Activated CD4-positive, alpha-beta T cell treated with anti-CD3 and anti-CD28 coated beads for 48 hours (primary cell): Measurements from ENCODE around the gene MPZ.
A peak's percentile ranks its signal among the peaks of the same experiment; 100 is the strongest.
"Not testable (repeated sequence)": the region's sequence is repeated elsewhere in the genome, so short reads cannot be mapped to it uniquely, and the experiment has no call there.

Experiments used
- DNase-seq: peaks from one replicate; pipeline ENCODE4 v3.0.0-alpha.2; 2020

MPZ gene

GRCh38 chr1:161299347-161299746 lies 10.4 kb downstream of the MPZ start:
- no peak for DNase-seq

GRCh38 chr1:161298116-161298515 lies 11.7 kb downstream of the MPZ start:
- no peak for DNase-seq

DNA sequence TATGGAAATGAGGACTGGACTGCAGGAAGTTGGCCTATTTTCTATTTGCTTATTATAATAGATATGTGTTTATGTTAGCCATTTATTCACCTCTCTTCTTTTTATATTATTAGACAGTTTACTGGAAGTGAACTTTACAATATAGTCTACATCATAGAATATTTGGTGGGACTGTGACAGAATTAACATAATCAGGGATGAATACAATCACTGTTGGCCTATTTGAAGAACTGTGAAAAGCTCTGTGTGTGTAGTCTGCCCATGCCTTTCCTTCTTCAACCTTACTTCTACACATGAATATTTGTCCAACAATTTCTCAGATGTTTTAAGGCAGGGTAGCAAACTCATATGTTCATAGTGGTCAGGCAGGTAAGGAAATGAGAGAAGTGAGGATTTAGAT lies 12.4 kb downstream of the MPZ start:
- no peak for DNase-seq

DNA sequence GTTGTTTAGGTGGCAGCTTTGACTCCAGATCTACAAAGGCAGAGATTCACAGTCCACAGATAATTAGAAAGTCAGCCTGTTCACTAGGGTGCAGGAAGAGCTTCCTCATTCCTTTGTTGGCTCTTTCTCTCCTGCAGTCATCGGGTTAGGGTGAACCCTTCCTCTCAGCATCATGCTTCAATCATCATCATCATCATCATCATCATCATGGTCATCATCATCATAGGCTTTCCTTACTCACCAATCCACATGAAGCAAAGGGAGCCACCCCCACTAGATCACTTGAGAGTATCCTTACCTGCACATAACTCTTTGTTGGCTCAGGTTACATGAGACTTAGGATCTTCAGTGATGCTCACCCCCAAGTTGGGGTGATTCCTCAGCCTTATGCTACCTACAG lies 19.0 kb downstream of the MPZ start:
- no peak for DNase-seq

GRCh38 chr1:161287482-161288054 lies 22.2 kb downstream of the MPZ start:
- no peak for DNase-seq

- DNase-seq: no peak
Measured at GRCh38 chr1:161285521-161285920, 24.2 kb downstream of the MPZ start.

- no peak for DNase-seq
Measured at GRCh38 chr1:161285113-161285512, 24.7 kb downstream of the MPZ start.

DNA sequence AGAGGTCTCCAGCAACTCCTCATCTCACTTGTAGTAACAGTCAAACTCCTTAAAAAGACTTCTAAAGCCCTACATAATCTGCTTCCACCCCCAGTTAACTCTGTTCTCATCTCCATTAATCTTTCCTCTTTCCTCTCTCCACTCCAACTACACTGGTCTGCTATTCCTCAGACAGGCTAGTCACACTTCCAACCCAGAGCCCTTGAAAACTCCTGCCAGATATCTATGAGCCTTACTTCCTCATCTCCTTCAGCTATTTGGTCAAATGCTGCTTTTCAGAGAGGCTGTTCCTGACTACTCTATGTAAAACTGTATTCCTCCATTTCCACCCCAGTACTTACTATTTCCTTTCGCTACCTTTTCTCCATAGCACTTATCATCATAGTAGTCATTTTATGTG lies 26.8 kb downstream of the MPZ start:
- no peak for DNase-seq

DNA sequence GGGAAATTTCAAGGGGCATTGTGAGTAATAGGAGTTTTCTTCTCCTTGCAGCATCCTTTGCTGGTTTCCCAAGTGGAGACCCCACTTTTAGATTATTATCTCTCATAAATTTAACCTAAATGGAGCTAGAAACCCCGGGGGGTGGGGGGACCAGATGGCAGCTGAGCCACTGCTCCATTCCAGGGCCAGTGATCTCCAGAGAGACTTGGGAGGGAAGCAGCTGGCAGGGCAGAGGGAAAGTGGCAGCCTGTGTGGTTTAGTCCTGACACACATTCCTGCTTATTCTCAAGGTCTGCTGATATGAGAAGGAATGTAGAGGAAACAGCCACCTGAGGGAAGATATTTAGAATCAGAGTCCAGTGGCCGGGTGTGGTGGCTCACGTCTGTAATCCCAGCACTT lies 34.9 kb downstream of the MPZ start:
- DNase-seq: no peak

- DNase-seq: no peak
Measured at GRCh38 chr1:161273402-161273801, 36.4 kb downstream of the MPZ start.

DNA sequence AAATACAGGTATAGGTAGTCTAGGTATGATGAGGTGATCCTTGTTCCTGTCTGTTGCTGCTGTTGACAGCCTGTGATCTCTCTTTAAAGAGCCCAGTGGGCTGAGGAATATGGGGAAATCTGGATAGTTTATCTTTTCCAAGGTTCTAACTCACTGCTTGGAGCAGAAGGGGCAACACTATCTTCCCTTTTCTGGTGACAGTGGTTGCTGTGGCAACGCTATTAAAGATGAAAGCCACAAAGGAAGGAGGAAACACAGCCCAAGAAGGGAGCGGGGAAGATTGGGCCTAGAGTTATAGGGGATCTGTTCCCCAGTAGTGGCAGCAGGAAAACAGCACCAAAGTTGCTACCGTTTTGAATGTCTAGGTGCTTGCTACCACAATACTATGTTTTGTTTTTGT lies 42.4 kb downstream of the MPZ start:
- no peak for DNase-seq

- no peak for DNase-seq
Measured at GRCh38 chr1:161266836-161267235, 42.9 kb downstream of the MPZ start.

DNA sequence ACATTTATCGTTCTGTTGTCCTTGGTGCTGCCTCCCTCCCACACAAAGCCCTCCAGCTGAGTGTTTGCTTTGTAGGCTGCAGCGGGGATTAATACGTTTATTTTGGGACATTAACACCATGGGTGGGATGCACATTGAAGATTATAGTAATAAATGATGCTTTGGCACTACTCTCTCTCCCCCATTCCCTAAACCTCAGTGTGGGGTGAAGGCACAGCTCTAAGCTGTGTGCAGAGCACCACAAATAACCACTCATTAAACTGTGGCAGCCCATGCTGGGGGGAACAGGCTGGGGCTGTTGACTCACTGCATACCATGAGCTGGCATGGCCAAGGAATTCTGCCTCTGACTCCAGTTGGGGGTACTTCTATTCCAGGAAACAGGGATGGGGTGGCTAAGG lies 43.6 kb downstream of the MPZ start:
- DNase-seq: no peak

- no peak for DNase-seq
Measured at GRCh38 chr1:161265305-161265704, 44.5 kb downstream of the MPZ start.

- no peak for DNase-seq
Measured at GRCh38 chr1:161261261-161262235, 48.2 kb downstream of the MPZ start.

DNA sequence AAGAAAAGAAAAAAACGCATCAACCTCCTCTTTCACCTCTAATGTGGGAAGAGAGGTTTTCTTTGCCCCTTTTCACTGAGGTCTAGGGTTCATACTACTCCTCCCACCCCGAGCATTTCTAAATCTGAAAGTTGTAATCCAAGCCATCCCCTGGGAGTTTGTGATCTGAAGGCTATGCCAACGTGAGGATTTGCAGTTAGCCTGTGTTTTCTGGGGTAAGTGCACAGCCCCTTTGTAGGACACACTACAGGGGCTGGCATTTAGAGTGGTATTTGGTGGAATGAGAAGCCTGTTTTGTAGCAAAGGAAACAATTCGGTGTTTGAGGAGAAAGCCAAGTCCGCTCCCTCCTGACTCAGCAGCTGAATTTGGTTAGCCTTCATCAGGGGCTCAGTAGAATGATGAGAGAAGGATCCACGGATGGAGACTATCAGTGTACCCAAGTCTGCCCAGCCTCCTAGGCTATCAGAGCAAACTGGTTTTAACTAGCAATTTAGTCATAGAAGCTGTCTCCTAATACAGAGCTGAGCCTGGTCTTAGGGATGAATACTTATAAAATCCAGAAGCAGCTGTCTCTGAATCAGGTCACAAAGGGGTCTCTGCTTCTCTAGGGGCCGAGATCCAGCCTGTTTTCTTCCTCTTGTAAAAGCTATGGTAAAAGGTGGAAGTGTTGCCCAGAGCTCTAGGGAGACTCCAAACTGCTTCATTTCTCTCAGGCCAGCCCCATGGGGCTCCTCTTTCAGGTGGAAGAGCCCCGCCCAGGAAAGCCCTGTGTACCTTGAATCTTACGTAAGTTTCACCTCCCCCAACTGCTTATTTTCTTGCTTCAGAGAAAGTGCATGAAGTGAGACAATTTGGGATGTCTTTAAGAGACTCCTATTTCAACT lies 49.1 kb downstream of the MPZ start:
- DNase-seq: no peak

- DNase-seq: no peak
Measured at GRCh38 chr1:161259765-161260164, 50.0 kb downstream of the MPZ start.

DNA sequence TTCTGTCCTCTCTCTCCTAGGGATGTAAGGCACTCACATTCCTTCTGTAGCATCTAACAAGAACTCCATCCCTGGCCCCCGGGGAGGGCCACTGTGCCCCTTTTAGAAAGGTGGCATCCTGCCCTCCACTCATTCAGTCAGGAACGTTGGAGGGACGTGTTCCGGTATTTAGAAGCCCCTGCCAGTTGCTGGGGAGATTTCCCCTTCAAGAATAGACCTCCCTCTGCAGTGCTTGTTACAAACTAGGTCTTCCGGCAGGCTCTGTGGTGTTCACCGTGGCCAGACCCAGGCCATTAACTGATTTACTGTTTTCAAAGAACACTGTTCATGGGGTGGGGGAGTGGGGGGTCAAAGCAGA lies 50.4 kb downstream of the MPZ start:
- DNase-seq: no peak

DNA sequence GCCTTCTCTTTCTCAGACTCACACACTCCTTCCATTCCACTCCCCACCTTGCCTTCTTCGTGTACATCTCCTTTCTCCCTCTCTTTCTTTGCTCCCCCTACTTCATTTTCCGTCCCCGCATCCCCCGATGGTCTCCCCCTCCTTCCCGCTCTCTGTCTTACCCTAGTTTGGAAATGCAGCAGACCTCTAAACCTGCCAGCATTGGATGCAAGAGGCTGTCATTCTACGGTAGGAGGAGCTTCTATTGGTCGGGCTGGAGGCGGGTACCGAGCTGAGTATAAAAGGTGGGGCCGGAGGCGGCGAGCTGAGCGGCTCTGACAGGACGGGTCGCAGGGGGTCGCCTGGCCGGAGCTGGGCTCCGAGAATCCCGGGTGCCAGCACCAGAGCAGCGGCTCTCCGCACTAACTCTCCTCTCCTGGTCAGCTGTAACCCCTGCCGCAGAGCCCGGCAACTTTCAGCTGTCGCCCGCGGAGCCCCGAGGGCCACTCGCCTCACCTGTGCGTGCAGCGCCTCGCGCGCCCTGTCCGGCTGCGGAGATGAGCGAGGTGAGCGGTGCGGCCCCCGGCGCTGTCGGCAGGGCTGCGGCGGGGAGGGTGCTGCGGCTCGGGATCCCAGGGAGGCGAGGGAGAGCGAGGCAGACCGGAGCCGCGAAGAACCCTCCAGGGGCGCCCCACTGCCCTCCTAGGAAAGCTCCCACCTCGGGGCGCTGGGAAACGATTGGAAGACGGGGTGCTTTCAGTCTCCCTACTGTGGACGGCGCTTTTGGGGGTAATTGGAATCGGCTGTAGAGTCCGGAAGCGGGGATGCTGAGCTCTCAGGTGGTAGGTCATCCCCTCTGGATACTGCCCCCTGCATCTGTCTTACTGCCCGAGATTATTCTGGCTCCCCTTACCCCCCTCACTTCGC lies 51.1 kb downstream of the MPZ start, which contains the start of gene PCP4L1:
Gene PCP4L1 (plus strand): TSS at position 307 of the 906 bp plus-strand sequence. CDS start 230 bp downstream, at position 537.
- DNase-seq: peak; percentile 54

- peak; percentile 21 for DNase-seq
Measured at GRCh38 chr1:161257109-161257508, 52.7 kb downstream of the MPZ start.

GRCh38 chr1:161255955-161256520 lies 53.7 kb downstream of the MPZ start:
- DNase-seq: not testable (repeated sequence)

DNA sequence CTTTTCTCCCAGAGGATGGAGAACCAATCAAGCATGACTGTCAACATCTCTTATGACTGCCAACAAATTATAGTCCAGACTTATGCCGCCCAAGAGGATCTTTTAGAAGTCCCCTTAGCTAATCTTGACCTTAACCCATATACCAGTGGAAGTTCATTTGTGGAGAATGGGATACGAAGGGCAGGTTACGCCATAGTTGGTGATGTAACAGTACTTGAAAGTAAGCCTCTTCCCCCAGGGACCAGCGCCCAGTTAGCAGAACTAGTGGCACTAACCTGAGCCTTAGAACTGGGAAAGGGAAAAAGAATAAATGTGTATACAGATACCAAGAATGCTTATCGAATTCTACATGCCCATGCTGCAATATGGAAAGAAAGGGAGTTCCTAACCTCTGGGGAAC lies 54.5 kb downstream of the MPZ start:
- DNase-seq: not testable (repeated sequence)
